Astrocyte of the cerebellum (primary cell): Measurements from ENCODE around the gene HPSE2.

Experiments used
- DNase-seq: peaks from one replicate; pipeline ENCODE4 v3.0.0-alpha.2; 2011; ENCODE audit warnings: low read depth
- H3K4me3 ChIP-seq: 2 replicates; pipeline ENCODE4 v1.5.1; 2011; ENCODE audit warnings: mild to moderate bottlenecking, low read depth, low read length, moderate library complexity
- CTCF ChIP-seq: IDR thresholded peaks from 2 replicates; pipeline ENCODE4 v1.5.1; 2012; ENCODE audit warnings: low read length, low read depth, moderate library complexity, mild to moderate bottlenecking; ENCODE audit errors: missing control alignments
- in situ Hi-C: cut with HindIII; loops from 2 replicates; pipeline ENCODE4 v1.10.0; 2017; ENCODE audit warnings: low sequenced_read_pairs

The HPSE2 gene

GRCh38 chr10:98886686-98887085 lies 349.0 kb downstream of the HPSE2 start:
- TF ChIP-seq CTCF: no peak
- in situ Hi-C loops: no loop called here
- DNase-seq: no peak
- no peak overlapping the region for H3K4me3 ChIP-seq

GRCh38 chr10:98885378-98885777 lies 350.3 kb downstream of the HPSE2 start:
- no peak for DNase-seq
- in situ Hi-C loops: no loop called here
- H3K4me3 ChIP-seq: no peak overlapping the region
- TF ChIP-seq CTCF: no peak

GRCh38 chr10:98881789-98882188 lies 353.9 kb downstream of the HPSE2 start:
- in situ Hi-C loops: no loop called here
- TF ChIP-seq CTCF: no peak
- no peak for DNase-seq
- no peak overlapping the region for H3K4me3 ChIP-seq

GRCh38 chr10:98880971-98881370 lies 354.7 kb downstream of the HPSE2 start:
- no peak for TF ChIP-seq CTCF
- no peak for DNase-seq
- no peak overlapping the region for H3K4me3 ChIP-seq
- in situ Hi-C loops: no loop called here

GRCh38 chr10:98878921-98879320 lies 356.7 kb downstream of the HPSE2 start:
- DNase-seq: no peak
- TF ChIP-seq CTCF: no peak
- H3K4me3 ChIP-seq: no peak overlapping the region
- in situ Hi-C loops: no loop called here

GRCh38 chr10:98878418-98878817 lies 357.2 kb downstream of the HPSE2 start:
- no peak overlapping the region for H3K4me3 ChIP-seq
- in situ Hi-C loops: no loop called here
- no peak for DNase-seq
- no peak for TF ChIP-seq CTCF

GRCh38 chr10:98861962-98862361 lies 373.7 kb downstream of the HPSE2 start:
- in situ Hi-C loops: no loop called here
- no peak for DNase-seq
- no peak overlapping the region for H3K4me3 ChIP-seq
- TF ChIP-seq CTCF: no peak
